HG03354 (cell line): ENCODE data around the gene IQUB.
"Not testable (repeated sequence)": the region's sequence is repeated elsewhere in the genome, so short reads cannot be mapped to it uniquely, and the experiment has no call there.

Source experiments
- ATAC-seq: cut with Tn5 transposase; IDR thresholded peaks from one replicate; pipeline ENCODE4 v1.9.1; 2021; ENCODE audit warnings: mild to moderate bottlenecking; ENCODE audit not compliant: unreplicated experiment, poor library complexity, severe bottlenecking

IQUB gene

GRCh38 chr7:123431075-123431614, 103.2 kb downstream of the IQUB start:
- ATAC-seq, result no peak

DNA sequence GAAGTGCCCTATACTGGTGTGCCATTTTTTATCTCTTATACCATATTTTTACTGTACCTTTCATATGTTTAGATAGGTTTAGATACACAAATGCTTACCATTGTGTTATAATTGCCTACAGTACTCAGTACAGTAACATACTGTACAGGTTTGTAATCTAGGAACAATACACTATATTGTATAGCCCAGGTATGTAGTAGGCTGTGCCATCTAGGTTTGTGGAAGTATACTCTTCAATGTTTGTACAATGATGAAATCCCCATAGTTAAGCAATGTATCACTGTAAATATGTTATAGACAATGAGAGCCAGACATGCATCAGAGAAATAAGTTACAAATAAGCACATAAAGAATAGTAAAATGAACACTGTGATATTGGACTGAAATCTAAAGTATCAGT, 109.1 kb downstream of the IQUB start:
- ATAC-seq, result no peak

DNA sequence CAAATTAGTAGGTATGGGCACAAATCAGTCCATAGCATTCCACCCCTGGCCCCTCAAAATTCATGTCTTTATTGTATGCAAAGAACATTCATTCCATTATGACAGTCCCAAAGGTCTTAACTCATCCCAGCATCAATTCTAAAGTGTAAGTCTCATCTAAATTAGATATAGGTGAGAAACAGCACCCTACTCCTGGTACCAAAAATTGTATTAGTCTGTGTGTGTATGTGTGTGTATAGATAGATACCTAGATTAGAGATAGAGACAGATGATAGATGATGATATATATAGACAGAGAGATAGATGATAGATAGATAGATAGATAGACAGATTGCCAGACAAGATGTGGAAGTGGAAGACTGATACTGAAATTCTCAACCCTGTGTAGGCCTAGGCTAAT, 109.9 kb downstream of the IQUB start:
- ATAC-seq, result no peak

GRCh38 chr7:123423622-123424021, 110.8 kb downstream of the IQUB start:
- no peak for ATAC-seq

GRCh38 chr7:123417580-123417979, 116.8 kb downstream of the IQUB start:
- no peak for ATAC-seq

- no peak for ATAC-seq
Measured at GRCh38 chr7:123415625-123416024, 118.8 kb downstream of the IQUB start.

DNA sequence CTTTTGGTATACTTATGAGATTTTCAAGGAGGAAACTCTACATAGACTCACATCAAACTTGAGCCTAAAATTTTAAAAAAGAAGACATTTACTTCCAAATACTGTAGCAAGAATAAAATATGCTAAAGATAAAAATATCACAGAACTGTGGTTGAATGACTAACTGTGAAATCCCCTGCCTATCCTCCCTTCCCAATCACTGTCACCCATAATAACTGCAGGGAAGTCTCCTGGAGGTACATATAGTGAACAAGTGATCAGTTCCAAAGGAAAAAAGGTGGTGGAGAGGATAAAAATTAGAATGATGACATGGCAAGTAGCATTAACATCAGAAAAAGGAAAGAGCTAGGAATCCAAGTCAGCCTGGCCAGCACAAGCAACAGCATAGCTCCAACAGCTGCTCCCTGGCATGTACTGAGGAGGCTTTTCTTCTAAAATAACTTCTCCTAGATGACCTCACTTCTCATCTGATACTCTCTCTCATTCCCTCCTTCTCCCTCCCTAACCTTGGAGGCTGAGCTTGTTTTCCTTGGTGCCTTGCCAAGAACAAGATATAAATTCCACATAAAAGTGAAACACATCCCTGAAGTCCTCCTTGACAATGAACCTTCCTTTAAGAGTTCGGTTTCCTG, 124.0 kb downstream of the IQUB start:
- ATAC-seq, result no peak

GRCh38 chr7:123407951-123408350, 126.4 kb downstream of the IQUB start:
- not testable (repeated sequence) for ATAC-seq
